Measurements from ENCODE around the gene EPB41L2.

EPB41L2 gene

GRCh38 chr6:130858498-130859160, 204.4 kb downstream of the EPB41L2 start:
- DNase-seq = no peak

GRCh38 chr6:130858054-130858453, 205.0 kb downstream of the EPB41L2 start:
- no peak for DNase-seq

DNA sequence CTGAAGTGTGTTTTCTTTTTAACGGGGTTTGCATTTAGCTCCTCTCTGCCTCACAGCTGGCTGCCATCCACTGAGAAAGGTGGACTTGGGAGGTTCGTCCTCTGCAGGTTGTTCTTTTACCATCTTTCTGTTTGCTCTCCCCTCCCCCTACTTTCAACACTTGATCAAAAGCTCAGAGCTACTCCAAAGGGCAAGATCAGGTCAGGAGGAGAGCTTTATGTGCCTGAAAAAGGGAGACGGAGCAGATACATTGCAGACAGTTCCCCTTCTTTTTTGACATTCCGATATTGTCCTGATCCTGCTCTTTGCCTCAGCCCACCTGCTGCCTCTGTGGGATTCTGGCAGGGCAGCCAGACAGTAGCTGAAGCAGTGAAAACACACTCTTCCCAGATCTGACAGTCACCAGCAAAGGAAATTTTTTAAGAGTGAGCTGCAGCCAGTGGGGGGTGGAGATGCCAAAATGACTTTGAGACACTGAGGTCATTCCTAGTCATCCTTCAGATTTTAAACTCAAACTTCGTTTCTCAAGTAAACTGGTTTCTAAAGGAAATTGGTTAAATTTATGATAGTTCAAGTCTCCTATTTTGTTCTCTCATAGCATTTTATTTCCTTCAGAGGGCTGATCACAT, 209.4 kb downstream of the EPB41L2 start:
- no peak for DNase-seq

GRCh38 chr6:130852844-130853554, 210.0 kb downstream of the EPB41L2 start:
- DNase-seq = no peak

DNA sequence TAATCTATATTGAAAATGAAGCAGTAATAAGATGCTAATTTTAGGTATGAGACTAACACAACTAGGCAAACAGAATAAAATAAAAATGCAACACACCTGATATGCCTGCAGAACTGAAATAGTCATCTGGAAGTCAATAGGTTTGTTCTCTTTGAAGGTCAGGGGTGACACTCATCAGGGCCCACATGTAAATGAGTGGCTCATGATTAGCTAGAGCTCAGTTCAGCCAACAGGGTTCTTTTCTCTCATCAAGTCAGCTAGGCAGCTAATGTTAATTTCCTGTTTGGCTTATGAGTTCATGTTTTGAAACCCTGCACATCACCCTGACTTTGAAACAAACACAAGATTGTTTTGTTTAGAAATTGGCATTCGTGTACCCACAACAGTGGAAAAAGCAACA, 212.0 kb downstream of the EPB41L2 start:
- DNase-seq = no peak

GRCh38 chr6:130849594-130849993, 213.5 kb downstream of the EPB41L2 start:
- no peak for DNase-seq

GRCh38 chr6:130848945-130849344, 214.1 kb downstream of the EPB41L2 start:
- peak; percentile 39 for DNase-seq

- no peak for DNase-seq
Measured at GRCh38 chr6:130847001-130847910, 215.8 kb downstream of the EPB41L2 start.

DNA sequence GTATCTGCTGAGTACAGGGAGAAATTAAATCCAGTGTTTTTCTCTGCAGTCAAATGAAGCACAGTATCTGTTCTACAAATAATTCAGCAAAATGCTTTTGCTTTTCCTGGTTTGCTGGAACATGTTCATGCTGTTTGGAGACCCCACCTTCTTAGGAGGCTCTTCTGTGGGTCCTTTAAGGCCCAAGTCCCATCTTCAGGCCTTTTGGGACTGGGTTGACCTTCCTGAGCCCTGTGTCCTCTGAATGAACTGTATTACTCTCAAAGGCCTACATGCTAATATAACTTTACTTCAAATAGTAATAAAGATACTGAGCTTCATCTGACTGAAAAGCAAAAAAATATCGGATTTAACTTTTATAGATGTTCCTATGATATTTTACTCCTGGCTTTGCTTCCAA, 216.5 kb downstream of the EPB41L2 start:
- DNase-seq = no peak

GRCh38 chr6:130843575-130844320, 219.3 kb downstream of the EPB41L2 start:
- DNase-seq = peak; percentile 46

GRCh38 chr6:130841128-130841728, 221.8 kb downstream of the EPB41L2 start:
- DNase-seq = no peak

GRCh38 chr6:130840050-130840449, 223.0 kb downstream of the EPB41L2 start:
- no peak for DNase-seq

GRCh38 chr6:130839379-130839778, 223.7 kb downstream of the EPB41L2 start:
- no peak for DNase-seq

GRCh38 chr6:130838951-130839350, 224.1 kb downstream of the EPB41L2 start:
- no peak for DNase-seq

- no peak for DNase-seq
Measured at GRCh38 chr6:130838250-130838860, 224.7 kb downstream of the EPB41L2 start.

GRCh38 chr6:130837067-130837466, 226.0 kb downstream of the EPB41L2 start:
- no peak for DNase-seq

DNA sequence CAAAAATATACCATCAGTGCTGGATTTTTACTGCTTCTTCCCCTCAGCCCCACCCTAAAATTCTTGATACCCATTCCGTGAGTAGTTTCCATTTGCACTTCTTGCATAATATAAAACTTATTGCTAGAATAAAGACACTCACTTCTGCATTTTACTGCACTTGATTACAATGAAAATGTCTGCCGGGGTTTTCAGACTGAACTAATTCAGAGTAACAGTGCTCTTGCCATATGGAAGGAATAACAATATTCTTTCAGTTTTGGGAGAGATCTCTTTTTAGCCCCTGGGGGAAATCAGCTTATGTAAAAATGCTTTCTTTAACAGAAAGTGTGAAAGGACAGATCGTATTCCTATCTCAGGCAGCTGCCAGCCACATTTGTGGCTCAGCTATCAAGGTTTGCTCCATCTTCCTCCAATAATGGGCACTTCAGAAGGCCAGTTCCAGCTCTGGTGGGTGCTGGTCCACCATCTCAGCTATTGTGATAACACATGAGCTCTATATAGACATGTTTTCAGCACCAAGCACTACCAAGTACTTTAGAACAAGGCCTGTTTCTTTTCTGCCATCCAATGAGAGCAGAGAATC, 226.9 kb downstream of the EPB41L2 start:
- DNase-seq = no peak

GRCh38 chr6:130834482-130835251, 228.4 kb downstream of the EPB41L2 start:
- DNase-seq = no peak

- no peak for DNase-seq
Measured at GRCh38 chr6:130833569-130833968, 229.5 kb downstream of the EPB41L2 start.

- DNase-seq = no peak
Measured at GRCh38 chr6:130831607-130832006, 231.4 kb downstream of the EPB41L2 start.
